Amniotic epithelial cell (primary cell): Measurements from ENCODE around the gene ARL17B.
"Not testable (repeated sequence)": the region's sequence is repeated elsewhere in the genome, so short reads cannot be mapped to it uniquely, and the experiment has no call there.

ENCODE experiments used
- DNase-seq: peaks from one replicate; pipeline ENCODE4 v3.0.0-alpha.2; 2010; ENCODE audit warnings: low read depth

Gene ARL17B

DNA sequence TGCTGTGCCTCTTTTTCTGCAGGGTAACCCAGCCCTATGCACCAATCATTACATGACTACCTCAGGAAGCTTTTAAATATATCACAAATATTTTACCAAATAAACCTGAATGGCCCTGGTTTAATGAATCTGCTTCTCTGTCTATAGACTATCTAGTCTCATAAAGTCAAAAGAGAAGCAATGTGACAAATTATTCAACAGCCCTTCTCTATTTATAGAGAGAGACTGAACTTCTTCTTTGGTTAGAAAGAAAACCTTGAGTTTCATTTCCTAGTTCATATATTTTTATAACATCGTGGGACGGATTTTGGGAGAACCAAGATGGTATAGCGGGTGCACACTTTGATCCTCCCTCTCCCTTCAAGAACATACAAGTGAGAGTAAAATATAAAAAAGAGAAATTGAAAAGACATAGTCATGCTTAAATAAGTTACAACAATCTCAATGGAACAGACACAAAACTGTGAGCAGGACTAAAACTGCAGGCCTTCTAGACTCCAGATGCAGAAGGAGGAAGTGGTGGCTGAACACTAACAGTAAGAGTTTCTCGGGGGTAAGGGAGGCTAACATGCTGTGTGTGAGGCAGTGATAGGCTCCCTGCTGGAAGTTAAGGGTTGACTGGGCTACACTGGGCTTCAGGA lies 70.5 kb downstream of the ARL17B start:
- DNase-seq, result not testable (repeated sequence)

GRCh38 chr17:46287587-46287986 lies 74.0 kb downstream of the ARL17B start:
- DNase-seq, result not testable (repeated sequence)

DNA sequence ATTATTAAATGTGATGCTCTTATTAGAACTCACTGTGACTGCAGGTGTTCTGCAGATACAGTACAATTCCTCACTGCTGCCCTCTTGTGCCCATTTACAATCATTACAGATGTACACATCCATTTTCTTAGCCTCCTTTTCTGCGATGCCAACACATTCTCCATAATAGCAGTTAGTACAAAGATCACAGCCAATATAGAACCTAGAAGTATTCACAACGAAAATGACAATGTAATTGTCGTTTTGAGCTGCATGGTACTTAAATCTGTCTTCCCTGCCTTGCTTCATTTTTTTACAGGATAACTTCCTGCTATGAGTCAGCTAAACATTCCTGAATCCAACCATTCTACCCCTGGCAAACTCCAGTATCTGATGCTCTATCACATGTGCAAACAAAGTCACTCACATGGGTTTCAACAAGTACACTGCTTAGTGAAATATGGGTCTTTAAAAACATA lies 74.8 kb downstream of the ARL17B start:
- peak; percentile 68 for DNase-seq

GRCh38 chr17:46285500-46285899 lies 76.1 kb downstream of the ARL17B start:
- DNase-seq, result peak; percentile 76

GRCh38 chr17:46284467-46284866 lies 77.1 kb downstream of the ARL17B start:
- not testable (repeated sequence) for DNase-seq

DNA sequence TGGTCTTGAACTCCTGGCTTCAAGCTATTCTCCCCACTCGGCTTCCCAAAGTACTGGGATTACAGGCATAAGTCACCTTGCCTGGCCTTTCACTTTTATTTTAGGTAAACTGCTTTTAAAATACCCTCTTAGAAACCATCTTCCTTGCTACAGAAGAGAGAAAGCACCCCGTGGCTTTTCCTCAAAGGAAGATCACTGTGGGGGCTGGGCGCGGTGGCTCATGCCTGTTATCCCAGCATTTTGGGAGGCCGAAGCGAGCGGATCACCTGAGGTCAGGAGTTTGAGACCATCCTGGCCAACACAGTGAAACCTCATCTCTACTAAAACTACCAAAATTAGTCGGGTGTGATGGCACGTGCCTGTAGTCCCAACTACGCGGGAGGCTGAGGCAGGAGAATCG lies 78.9 kb downstream of the ARL17B start:
- not testable (repeated sequence) for DNase-seq

- DNase-seq, result not testable (repeated sequence)
Measured at GRCh38 chr17:46281336-46281735, 80.2 kb downstream of the ARL17B start.

- DNase-seq, result not testable (repeated sequence)
Measured at GRCh38 chr17:46276728-46277479, 84.7 kb downstream of the ARL17B start.

- no peak for DNase-seq
Measured at GRCh38 chr17:46274238-46274637, 87.3 kb downstream of the ARL17B start.

GRCh38 chr17:46273541-46274236 lies 87.9 kb downstream of the ARL17B start:
- DNase-seq, result no peak

- no peak for DNase-seq
Measured at GRCh38 chr17:46270032-46270431, 91.5 kb downstream of the ARL17B start.

- peak; percentile 78 for DNase-seq
Measured at GRCh38 chr17:46266656-46267544, 94.7 kb downstream of the ARL17B start.

DNA sequence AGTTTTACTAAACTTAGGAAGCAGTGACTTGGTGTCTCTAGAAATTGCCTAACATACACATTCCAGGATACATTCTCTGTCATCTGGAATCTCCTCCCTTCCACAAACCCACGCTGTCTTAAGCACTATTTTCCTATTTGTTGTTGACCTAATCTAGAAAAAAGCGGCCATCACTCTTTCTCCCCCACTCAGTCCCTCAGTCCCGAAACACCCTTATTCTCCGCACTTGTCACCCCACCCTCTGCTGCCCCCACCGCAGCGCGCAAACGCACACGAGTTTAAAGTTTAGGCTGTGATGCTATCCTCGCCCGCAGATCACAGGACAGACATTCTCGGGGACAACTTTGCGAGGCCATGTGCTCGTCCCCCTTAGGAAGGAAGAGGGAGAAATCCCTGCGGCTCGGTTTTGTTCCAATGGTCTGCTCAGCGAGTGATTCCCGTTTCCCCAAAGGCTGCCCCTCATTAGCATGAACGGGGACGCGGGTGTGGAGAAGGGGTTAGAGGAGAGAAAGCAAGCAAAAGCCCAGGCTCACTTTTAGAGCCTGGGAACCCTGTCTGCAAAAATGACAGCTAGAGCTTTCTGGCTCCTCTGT lies 95.4 kb downstream of the ARL17B start:
- peak; percentile 82 for DNase-seq

GRCh38 chr17:46264456-46265198 lies 96.9 kb downstream of the ARL17B start:
- peak; percentile 92 for DNase-seq

DNA sequence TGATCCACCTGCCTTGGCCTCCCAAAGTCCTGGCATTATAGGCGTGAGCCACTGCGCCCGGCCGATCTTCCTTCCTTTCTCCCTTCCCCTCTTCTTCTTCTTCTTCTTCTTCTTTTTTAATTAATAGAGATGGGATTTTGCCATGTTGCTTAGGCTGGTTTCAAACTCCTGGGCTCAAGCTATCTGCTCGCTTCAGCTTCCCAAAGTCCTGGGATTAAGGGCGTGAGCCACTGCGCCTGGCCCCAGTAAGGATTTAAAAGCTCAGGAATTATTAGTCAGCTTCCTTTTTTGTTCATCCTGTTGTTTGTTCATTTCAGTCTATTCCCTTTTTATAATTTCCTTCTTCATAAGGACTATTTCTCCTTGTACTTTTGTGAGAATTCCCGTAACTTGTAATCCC lies 99.3 kb downstream of the ARL17B start:
- peak; percentile 41 for DNase-seq

DNA sequence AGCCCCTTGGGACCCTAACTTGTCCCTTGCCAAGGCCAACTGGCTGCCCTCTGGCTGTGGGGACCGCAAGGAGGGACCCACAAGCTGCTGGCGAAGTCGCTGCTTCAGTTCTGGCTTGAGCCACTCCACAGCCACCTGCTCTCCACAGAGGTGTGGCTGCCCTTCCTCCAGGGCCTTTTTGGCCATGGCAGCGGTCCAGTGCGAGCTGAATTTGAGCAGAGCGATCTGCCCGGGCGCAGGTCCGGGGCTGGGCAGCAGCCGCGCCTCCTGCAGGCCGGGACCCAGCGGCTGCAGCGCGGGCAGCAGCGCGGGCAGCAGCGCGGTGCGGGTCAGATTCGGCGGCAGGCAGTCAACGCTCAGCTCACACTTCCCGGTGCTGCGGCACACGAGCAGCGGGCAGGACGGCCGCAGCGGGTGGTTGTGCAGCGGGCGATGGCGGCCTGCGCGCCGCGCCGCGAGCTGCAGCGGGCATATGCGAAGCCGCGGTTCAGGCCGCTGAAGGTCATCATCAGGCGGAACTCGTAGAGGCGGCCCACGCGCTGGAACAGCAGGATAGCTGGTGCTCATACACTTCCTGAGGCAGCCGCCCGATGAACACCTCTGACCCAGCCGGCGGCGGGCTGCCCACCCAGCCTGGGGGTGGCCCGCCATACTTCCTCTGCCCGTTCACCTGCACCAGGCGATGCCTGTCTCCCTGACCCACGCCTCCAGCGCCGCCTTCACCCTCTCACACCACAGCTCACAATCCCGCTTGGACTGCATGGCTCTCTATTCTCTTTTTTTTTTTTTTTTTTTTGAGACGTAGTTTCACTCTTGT lies 101.5 kb downstream of the ARL17B start:
- DNase-seq, result not testable (repeated sequence)

GRCh38 chr17:46256369-46256768 lies 105.2 kb downstream of the ARL17B start:
- DNase-seq, result not testable (repeated sequence)

GRCh38 chr17:46254215-46254614 lies 107.4 kb downstream of the ARL17B start:
- DNase-seq, result not testable (repeated sequence)

DNA sequence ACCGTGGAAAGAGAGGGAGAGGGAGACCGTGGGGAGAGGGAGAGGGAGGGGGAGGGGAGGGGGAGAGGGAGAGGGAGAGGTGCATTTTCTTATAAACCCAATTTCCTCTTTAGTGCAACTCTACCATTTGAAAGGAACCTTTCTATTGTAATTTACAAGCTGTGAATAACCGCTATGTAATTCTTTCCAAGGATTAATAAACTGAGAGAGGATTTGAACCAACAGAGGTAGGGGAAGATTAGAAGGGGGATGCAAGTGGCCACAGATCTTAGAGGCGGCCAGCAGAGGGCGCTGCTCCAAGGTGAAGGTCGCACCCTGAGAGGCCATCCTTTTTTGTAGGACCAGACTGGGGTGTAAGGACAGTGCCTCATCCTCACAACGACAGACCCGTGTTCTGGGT lies 107.8 kb downstream of the ARL17B start:
- DNase-seq, result peak; percentile 19

DNA sequence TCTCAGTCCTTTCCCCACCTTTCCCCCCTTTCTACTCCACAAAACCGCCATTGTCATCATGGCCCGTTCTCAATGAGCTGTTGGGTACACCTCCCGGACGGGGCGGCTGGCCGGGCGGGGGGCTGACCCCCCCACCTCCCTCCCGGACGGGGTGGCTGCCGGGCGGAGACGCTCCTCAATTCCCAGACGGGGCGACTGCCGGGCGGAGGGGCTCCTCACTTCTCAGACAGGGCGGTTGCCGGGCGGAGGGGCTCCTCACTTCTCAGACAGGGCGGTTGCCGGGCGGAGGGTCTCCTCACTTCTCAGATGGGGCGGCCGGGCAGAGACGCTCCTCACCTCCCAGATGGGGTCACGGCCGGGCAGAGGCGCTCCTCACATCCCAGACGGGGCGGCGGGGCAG lies 108.8 kb downstream of the ARL17B start:
- not testable (repeated sequence) for DNase-seq
